Activated gamma-delta T cell treated with anti-CD3 and anti-CD28 coated beads, Interleukin-2, amount 50 U/mL, for 16 hours (primary cell): ENCODE measurements around the gene SLC38A10.

Experiments used
- DNase-seq: peaks from one replicate; pipeline ENCODE4 v3.0.0-alpha.2; 2020; ENCODE audit warnings: low read depth

SLC38A10 gene

GRCh38 chr17:81239714-81240555 lies 55.2 kb downstream of the SLC38A10 start:
- DNase-seq, result no peak

GRCh38 chr17:81238815-81239713 lies 56.0 kb downstream of the SLC38A10 start, which contains the start of the genes NDUFAF8 and TEPSIN:
Gene NDUFAF8, plus strand, starts transcription at chr17:81239318. Its CDS starts 46 bp downstream, at chr17:81239364.
Gene TEPSIN, minus strand, starts transcription at chr17:81239055. Its CDS starts 22 bp downstream, at chr17:81239033.
- DNase-seq, result peak; percentile 93

- DNase-seq, result no peak
Measured at GRCh38 chr17:81238490-81238814, 56.7 kb downstream of the SLC38A10 start.

GRCh38 chr17:81237591-81238489 lies 57.3 kb downstream of the SLC38A10 start:
- no peak for DNase-seq

GRCh38 chr17:81236784-81237183 lies 58.3 kb downstream of the SLC38A10 start:
- no peak for DNase-seq

GRCh38 chr17:81235822-81236740 lies 59.0 kb downstream of the SLC38A10 start:
- DNase-seq, result no peak

GRCh38 chr17:81234940-81235821 lies 59.9 kb downstream of the SLC38A10 start:
- DNase-seq, result no peak

- no peak for DNase-seq
Measured at GRCh38 chr17:81234506-81234855, 60.6 kb downstream of the SLC38A10 start.

- DNase-seq, result no peak
Measured at GRCh38 chr17:81233811-81234505, 61.1 kb downstream of the SLC38A10 start.

GRCh38 chr17:81233316-81233715 lies 61.8 kb downstream of the SLC38A10 start:
- DNase-seq, result no peak

- DNase-seq, result no peak
Measured at GRCh38 chr17:81232616-81233241, 62.4 kb downstream of the SLC38A10 start.

GRCh38 chr17:81231766-81232581 lies 63.1 kb downstream of the SLC38A10 start:
- no peak for DNase-seq

- no peak for DNase-seq
Measured at GRCh38 chr17:81231121-81231645, 63.9 kb downstream of the SLC38A10 start.

GRCh38 chr17:81230043-81230820 lies 64.9 kb downstream of the SLC38A10 start:
- no peak for DNase-seq

- DNase-seq, result no peak
Measured at GRCh38 chr17:81229666-81229920, 65.5 kb downstream of the SLC38A10 start.

GRCh38 chr17:81228834-81229665 lies 66.1 kb downstream of the SLC38A10 start:
- no peak for DNase-seq
